Measurements from ENCODE around the gene OPCML. TPM values are rescaled to one million over a fixed set of nuclear protein-coding genes. Genes with fewer than 3 reads are reported as not detected.

The OPCML gene
- total and polyA plus RNA-seq, 2 experiments from 2014 or later = 1.2 to 4.4 TPM

DNA sequence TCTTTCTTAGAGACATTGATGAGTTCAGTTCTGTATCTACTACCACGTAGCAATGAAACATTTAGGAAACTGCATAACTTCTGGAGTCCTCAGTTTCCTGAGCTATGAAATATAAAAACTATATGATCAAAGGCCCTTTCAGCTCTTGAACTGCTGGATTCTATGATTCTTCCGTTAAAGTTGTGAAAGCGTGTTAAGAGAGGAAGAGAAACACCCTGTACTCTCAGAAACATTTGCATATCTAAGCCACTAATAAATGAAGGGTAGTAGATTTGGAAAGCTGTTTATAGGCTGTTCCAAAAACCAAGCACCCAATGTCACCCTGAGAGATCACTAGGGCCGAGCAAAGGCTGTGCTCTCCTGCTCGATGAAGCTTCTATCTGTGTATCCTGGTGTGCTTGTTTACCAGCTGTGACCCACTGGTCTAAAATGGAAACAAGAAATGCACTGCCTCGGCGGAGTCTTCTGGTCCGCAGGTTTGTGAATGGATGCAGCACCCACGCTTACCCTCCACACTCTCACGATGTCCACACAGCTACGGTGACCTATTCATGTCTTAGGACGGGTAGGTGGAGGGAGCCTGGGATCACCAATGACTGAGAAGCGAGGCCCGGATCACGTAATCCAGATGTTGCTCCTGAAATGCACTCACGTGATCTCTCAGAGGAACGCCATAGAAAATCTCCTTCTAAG is 325.8 kb downstream of the OPCML start (continued):
- TF ChIP-seq, protein P1, sequence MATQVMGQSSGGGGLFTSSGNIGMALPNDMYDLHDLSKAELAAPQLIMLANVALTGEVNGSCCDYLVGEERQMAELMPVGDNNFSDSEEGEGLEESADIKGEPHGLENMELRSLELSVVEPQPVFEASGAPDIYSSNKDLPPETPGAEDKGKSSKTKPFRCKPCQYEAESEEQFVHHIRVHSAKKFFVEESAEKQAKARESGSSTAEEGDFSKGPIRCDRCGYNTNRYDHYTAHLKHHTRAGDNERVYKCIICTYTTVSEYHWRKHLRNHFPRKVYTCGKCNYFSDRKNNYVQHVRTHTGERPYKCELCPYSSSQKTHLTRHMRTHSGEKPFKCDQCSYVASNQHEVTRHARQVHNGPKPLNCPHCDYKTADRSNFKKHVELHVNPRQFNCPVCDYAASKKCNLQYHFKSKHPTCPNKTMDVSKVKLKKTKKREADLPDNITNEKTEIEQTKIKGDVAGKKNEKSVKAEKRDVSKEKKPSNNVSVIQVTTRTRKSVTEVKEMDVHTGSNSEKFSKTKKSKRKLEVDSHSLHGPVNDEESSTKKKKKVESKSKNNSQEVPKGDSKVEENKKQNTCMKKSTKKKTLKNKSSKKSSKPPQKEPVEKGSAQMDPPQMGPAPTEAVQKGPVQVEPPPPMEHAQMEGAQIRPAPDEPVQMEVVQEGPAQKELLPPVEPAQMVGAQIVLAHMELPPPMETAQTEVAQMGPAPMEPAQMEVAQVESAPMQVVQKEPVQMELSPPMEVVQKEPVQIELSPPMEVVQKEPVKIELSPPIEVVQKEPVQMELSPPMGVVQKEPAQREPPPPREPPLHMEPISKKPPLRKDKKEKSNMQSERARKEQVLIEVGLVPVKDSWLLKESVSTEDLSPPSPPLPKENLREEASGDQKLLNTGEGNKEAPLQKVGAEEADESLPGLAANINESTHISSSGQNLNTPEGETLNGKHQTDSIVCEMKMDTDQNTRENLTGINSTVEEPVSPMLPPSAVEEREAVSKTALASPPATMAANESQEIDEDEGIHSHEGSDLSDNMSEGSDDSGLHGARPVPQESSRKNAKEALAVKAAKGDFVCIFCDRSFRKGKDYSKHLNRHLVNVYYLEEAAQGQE (IDR thresholded peaks at IDR 0.05; ENCODE audit: unreplicated experiment) = no peak
- TF ChIP-seq, protein P2, sequence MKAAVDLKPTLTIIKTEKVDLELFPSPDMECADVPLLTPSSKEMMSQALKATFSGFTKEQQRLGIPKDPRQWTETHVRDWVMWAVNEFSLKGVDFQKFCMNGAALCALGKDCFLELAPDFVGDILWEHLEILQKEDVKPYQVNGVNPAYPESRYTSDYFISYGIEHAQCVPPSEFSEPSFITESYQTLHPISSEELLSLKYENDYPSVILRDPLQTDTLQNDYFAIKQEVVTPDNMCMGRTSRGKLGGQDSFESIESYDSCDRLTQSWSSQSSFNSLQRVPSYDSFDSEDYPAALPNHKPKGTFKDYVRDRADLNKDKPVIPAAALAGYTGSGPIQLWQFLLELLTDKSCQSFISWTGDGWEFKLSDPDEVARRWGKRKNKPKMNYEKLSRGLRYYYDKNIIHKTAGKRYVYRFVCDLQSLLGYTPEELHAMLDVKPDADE (IDR thresholded peaks at IDR 0.05) = no peak
- no peak for TF ChIP-seq ZNF114 (CRISPR knock-in tag; IDR thresholded peaks at IDR 0.05)
- no peak for TF ChIP-seq EZH2 (IDR thresholded peaks at IDR 0.05; ENCODE audit: low read depth, unreplicated experiment)
- TF ChIP-seq STAT1 (IDR thresholded peaks at IDR 0.05; ENCODE audit: unreplicated experiment) = no peak
- no peak for TF ChIP-seq POLR2AphosphoS5 (IDR thresholded peaks at IDR 0.05; ENCODE audit: low read depth)
- TF ChIP-seq JUNB (IDR thresholded peaks at IDR 0.05; ENCODE audit: unreplicated experiment) = no peak
- TF ChIP-seq ZNF331 (CRISPR knock-in tag; IDR thresholded peaks at IDR 0.05; ENCODE audit: low read depth) = no peak
- no peak for TF ChIP-seq EZH2phosphoT487 (IDR thresholded peaks at IDR 0.05; ENCODE audit: unreplicated experiment)

DNA sequence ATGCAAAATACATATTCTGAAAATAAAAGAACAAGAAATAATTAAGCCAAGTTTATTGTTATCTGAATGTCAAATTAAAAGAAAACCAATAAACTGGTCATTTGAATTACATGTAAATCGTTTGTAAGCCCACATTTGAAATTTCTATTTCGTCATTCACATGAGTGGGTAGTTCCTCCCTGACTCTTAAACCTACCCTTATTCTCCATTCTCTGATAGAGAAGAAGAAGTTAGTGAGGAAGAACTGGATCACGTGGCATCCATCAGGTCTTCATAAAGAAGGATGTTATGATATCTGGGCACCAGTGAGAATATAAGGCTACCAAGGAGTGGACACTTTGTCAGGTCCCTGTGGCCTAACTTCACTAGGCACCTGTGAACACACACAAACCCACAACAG is 328.1 kb downstream of the OPCML start:
- Histone ChIP-seq H2AFZ (no peak overlapping the region), H3K4me2 (no peak overlapping the region), H3K27me3 (ENCODE audit: insufficient read depth) (no peaks in the 10 kb centered on the region), H3K79me2 (replicated peaks; ENCODE audit: insufficient read depth) (no peaks in the 10 kb centered on the region), H3K4me1 (ENCODE audit: insufficient read depth) (no peaks in the 10 kb centered on the region), H3K36me3 (ENCODE audit: insufficient read depth) (no peaks in the 10 kb centered on the region), H3F3A (replicated peaks; ENCODE audit: low read depth) (no peaks in the 10 kb centered on the region), H3K4me3 (no peak overlapping the region), H4K20me1 (replicated peaks; ENCODE audit: insufficient read depth) (no peaks in the 10 kb centered on the region), H3K27ac (ENCODE audit: low read depth) (no peak overlapping the region), H3K9me2 (ENCODE audit: insufficient read depth) (no peaks in the 10 kb centered on the region)
- Mint-ChIP-seq H3K36me3 (ENCODE audit: low read depth) (no peaks in the 10 kb centered on the region), H3K4me3 (no peak overlapping the region), H3K9me3 (no peaks in the 10 kb centered on the region), H3K27ac (no peak overlapping the region), H3K4me1 (no peaks in the 10 kb centered on the region), H3K27me3 (ENCODE audit: insufficient read depth, low read depth, poor library complexity) (no peaks in the 10 kb centered on the region)
- no peak for ATAC-seq
- no peak for DNase-seq (ENCODE audit: low spot score)
- TF ChIP-seq, protein P2 (IDR thresholded peaks at IDR 0.05) = no peak
- no peak for TF ChIP-seq ZNF331 (CRISPR knock-in tag; IDR thresholded peaks at IDR 0.05; ENCODE audit: low read depth)
- TF ChIP-seq ZNF114 (CRISPR knock-in tag; IDR thresholded peaks at IDR 0.05) = no peak
- TF ChIP-seq, protein P3, sequence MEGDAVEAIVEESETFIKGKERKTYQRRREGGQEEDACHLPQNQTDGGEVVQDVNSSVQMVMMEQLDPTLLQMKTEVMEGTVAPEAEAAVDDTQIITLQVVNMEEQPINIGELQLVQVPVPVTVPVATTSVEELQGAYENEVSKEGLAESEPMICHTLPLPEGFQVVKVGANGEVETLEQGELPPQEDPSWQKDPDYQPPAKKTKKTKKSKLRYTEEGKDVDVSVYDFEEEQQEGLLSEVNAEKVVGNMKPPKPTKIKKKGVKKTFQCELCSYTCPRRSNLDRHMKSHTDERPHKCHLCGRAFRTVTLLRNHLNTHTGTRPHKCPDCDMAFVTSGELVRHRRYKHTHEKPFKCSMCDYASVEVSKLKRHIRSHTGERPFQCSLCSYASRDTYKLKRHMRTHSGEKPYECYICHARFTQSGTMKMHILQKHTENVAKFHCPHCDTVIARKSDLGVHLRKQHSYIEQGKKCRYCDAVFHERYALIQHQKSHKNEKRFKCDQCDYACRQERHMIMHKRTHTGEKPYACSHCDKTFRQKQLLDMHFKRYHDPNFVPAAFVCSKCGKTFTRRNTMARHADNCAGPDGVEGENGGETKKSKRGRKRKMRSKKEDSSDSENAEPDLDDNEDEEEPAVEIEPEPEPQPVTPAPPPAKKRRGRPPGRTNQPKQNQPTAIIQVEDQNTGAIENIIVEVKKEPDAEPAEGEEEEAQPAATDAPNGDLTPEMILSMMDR (conservative IDR thresholded peaks at IDR 0.05; ENCODE audit: low read depth in 2 of 2) = no peak
- TF ChIP-seq JUNB (IDR thresholded peaks at IDR 0.05; ENCODE audit: unreplicated experiment) = no peak
- TF ChIP-seq NANOG (IDR thresholded peaks at IDR 0.05; ENCODE audit: borderline replicate concordance) = no peak
- no peak for TF ChIP-seq EZH2phosphoT487 (IDR thresholded peaks at IDR 0.05; ENCODE audit: unreplicated experiment)
- TF ChIP-seq POLR2AphosphoS5 (IDR thresholded peaks at IDR 0.05; ENCODE audit: low read depth) = no peak
- TF ChIP-seq STAT1 (IDR thresholded peaks at IDR 0.05; ENCODE audit: unreplicated experiment) = no peak
- no peak for TF ChIP-seq EZH2 (IDR thresholded peaks at IDR 0.05; ENCODE audit: low read depth, unreplicated experiment)
- no peak for TF ChIP-seq CREB1 (CRISPR knock-in tag; IDR thresholded peaks at IDR 0.05; ENCODE audit: low read depth)
- TF ChIP-seq, protein P1 (IDR thresholded peaks at IDR 0.05; ENCODE audit: unreplicated experiment) = no peak

Measured in GM23338 (cell line).